ENCODE results near the gene BOK.
"Not testable (repeated sequence)": the region's sequence is repeated elsewhere in the genome, so short reads cannot be mapped to it uniquely, and the experiment has no call there.

- TF ChIP-seq, protein P1, sequence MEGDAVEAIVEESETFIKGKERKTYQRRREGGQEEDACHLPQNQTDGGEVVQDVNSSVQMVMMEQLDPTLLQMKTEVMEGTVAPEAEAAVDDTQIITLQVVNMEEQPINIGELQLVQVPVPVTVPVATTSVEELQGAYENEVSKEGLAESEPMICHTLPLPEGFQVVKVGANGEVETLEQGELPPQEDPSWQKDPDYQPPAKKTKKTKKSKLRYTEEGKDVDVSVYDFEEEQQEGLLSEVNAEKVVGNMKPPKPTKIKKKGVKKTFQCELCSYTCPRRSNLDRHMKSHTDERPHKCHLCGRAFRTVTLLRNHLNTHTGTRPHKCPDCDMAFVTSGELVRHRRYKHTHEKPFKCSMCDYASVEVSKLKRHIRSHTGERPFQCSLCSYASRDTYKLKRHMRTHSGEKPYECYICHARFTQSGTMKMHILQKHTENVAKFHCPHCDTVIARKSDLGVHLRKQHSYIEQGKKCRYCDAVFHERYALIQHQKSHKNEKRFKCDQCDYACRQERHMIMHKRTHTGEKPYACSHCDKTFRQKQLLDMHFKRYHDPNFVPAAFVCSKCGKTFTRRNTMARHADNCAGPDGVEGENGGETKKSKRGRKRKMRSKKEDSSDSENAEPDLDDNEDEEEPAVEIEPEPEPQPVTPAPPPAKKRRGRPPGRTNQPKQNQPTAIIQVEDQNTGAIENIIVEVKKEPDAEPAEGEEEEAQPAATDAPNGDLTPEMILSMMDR (IDR thresholded peaks at IDR 0.05; ENCODE audit: insufficient read depth, low read depth, low read length) = not testable (repeated sequence)
- not testable (repeated sequence) for TF ChIP-seq EZH2 (IDR thresholded peaks at IDR 0.05; ENCODE audit: insufficient read depth, low read length)
Measured at GRCh38 chr2:241566021-241566420, 7.5 kb downstream of the BOK start.

Data from astrocyte (in vitro differentiated cells and primary cell).